Activated CD4-positive, alpha-beta T cell treated with anti-CD3 and anti-CD28 coated beads, Interleukin-2, amount 10 ng/mL, durations not matched to agents 7 days and 5 days (primary cell): Measurements from ENCODE around the gene HLA-DQB2. TPM values are rescaled to one million over a fixed set of nuclear protein-coding genes. Genes with fewer than 3 reads are reported as not detected.

Experiments used
- CTCF ChIA-PET: fragments of 350-600 bp; sonication (Branson Sonifier 250); formaldehyde crosslinking; loops from one replicate; lab custom pipeline; 2021; ENCODE audit warnings: antibody characterized with exemption; lab: Charles Lee
- POLR2A ChIA-PET: fragments of 350-600 bp; sonication (Branson Sonifier 250); formaldehyde crosslinking; loops from one replicate; lab custom pipeline; 2021; ENCODE audit warnings: antibody characterized with exemption; lab: Charles Lee
- DNase-seq: peaks from one replicate; pipeline ENCODE4 v3.0.0-alpha.2; 2020
- H3K27ac Mint-ChIP-seq: one replicate; pipeline ENCODE4 v1.8.0; 2021; ENCODE audit warnings: mild to moderate bottlenecking, moderate library complexity, mixed read lengths
- H3K27me3 Mint-ChIP-seq: one replicate; pipeline ENCODE4 v1.8.0; 2021; ENCODE audit warnings: mixed read lengths
- H3K36me3 Mint-ChIP-seq: one replicate; pipeline ENCODE4 v1.8.0; 2021; ENCODE audit warnings: low read depth, mixed read lengths
- H3K4me1 Mint-ChIP-seq: one replicate; pipeline ENCODE4 v1.8.0; 2021; ENCODE audit warnings: mixed read lengths
- H3K4me3 Mint-ChIP-seq: one replicate; pipeline ENCODE4 v1.8.0; 2021; ENCODE audit warnings: mild to moderate bottlenecking, moderate library complexity, mixed read lengths
- H3K9me3 Mint-ChIP-seq: one replicate; pipeline ENCODE4 v1.8.0; 2021; ENCODE audit warnings: mixed read lengths
- microRNA-seq: library from miRNA; unstranded; fragments of <30 nt; microRNA quantifications from one replicate; pipeline ENCODE4 v1.2.0, GENCODE V29; 2021; ENCODE audit warnings: borderline microRNAs expressed, borderline replicate concordance
- total RNA-seq, 2 experiments: library from RNA; stranded (reverse); gene quantifications; one replicate each; pipeline ENCODE4 v1.2.3, GENCODE V29; 2021

Gene HLA-DQB2
- total RNA-seq, 2 experiments from 2014 or later, result 1.3 to 1.8 TPM

DNA sequence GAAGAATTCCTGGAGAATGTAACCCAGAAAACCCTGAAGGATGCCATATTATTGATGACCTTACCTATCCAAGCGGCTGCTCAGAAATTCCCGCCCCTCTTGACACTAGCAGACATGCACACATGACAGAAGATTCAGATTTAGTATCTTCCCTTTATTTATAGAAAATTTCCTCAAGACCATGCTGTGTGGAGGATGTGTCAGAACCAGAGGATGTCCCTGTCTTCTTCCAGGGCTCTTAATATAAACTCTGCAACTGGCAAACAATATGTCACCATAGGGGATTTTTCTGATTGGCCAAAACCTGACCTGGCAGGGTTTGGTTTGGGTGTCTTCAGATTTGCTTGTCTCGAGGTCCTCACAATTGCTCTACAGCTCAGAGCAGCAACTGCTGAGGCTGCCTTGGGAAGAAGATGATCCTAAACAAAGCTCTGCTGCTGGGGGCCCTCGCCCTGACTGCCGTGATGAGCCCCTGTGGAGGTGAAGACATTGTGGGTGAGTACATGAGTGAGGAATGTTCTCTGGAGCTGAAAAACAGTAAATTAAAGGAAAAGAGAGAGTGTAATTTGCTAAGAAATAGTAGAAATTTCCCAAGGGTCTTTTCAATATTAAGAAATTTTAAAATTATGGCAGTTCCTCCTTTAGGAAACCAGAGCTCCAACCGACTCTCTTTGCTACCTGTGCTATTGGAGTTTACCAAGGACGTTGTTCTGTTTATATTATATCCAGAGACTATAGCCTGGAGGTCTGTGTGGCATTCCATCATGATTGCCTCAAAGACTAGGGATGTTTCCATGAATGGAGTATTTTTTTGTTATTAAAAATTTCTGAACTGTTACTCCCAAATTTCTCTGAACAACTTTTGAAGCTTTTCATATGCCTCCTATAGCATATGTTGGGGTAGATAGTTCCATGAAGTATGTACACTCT lies 22.0 kb downstream of the HLA-DQB2 start, which contains the start of gene HLA-DQA2:
Gene HLA-DQA2, plus strand, starts transcription at position 361 of the 930 bp plus-strand sequence. Its CDS starts 53 bp downstream, at position 414.
- H3K4me3 Mint-ChIP-seq, result no peak within 1 kb of the TSS
- CTCF ChIA-PET, result interaction anchor here (0.9 kb wide), 2 partner anchors 41 to 85 kb away, joined by 3 read pairs; no protein-coding TSS in a partner anchor
- peaks cover 30% of the 10 kb centered on the region for H3K27me3 Mint-ChIP-seq
- H3K27ac Mint-ChIP-seq, result no peak within 1 kb of the TSS
- H3K4me1 Mint-ChIP-seq, result peaks cover 3% of the 10 kb centered on the region
- H3K36me3 Mint-ChIP-seq, result no peaks in the 10 kb centered on the region
- no peaks in the 10 kb centered on the region for H3K9me3 Mint-ChIP-seq
- POLR2A ChIA-PET, result no interaction called here
- no peak for DNase-seq

DNA sequence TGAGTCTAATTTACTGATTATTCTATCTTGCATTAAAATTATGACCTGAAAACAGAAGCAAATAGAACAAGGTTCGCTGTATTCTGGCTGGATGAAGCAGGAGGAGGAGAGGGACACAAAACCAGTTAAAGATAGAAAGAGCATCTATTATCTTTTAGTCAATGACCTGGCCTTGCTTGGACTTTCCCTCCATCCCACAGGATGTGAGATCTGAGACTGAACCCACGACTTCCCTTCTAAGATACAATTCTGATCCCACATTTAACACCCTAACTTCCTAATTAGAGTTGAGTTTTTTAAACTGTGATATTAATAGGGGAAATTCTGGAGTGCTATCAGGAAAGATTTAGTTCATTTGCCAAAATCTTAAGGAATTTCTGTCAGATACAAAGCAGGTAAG lies 25.2 kb downstream of the HLA-DQB2 start:
- H3K27me3 Mint-ChIP-seq, result peaks cover 35% of the 10 kb centered on the region
- ChIA-PET POLR2A (no interaction called here), CTCF (interaction anchor here (1.8 kb wide), 1 partner anchor 12 kb away, joined by 3 read pairs; no protein-coding TSS in a partner anchor)
- no peaks in the 10 kb centered on the region for H3K9me3 Mint-ChIP-seq
- no peak for DNase-seq
- no peak overlapping the region for H3K4me3 Mint-ChIP-seq
- no peaks in the 10 kb centered on the region for H3K36me3 Mint-ChIP-seq
- H3K4me1 Mint-ChIP-seq, result no peaks in the 10 kb centered on the region
- H3K27ac Mint-ChIP-seq, result no peak overlapping the region

DNA sequence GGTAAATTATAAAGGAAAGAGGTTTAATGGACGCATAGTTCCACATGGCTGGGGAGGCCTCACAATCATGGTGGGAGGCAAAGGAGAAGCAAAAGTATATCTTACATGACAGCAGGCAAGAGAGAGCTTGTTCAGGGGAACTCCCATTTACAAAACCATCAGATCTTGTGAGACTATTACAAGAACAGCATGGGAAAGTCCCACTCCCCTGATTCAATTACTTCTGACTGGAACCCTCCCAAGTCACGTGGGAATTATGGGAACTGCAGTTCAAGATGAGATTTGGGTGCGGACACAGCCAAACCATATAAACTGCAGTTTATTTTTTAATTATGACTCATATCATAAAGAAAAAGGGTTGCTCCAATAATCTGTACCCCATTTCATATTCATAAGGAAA lies 44.5 kb downstream of the HLA-DQB2 start:
- H3K27ac Mint-ChIP-seq, result no peak overlapping the region
- CTCF ChIA-PET, result no interaction called here
- H3K4me1 Mint-ChIP-seq, result no peaks in the 10 kb centered on the region
- no peaks in the 10 kb centered on the region for H3K9me3 Mint-ChIP-seq
- no peak overlapping the region for H3K4me3 Mint-ChIP-seq
- H3K27me3 Mint-ChIP-seq, result peaks cover 38% of the 10 kb centered on the region
- DNase-seq, result no peak
- POLR2A ChIA-PET, result no interaction called here
- no peaks in the 10 kb centered on the region for H3K36me3 Mint-ChIP-seq

DNA sequence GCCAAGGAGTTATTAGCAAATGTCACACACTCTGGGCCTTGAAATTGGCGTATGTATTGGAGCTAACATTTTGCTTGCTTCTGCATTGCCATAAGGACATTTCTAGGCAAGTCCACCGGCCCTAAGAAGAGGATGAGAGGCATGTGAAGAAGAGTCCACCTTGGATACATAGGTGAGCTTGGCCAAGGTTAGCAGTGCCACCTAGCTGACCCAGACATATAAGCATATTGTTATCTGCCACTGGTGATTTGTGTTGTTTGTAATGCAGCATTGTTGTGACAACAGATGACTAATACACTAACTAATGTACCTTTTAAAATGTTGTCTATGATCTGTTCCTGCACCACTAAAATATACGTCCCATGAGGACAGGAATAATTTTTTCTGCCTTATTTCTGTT lies 46.9 kb downstream of the HLA-DQB2 start:
- H3K4me3 Mint-ChIP-seq, result no peak overlapping the region
- peaks cover 32% of the 10 kb centered on the region for H3K27me3 Mint-ChIP-seq
- ChIA-PET CTCF (no interaction called here), POLR2A (no interaction called here)
- no peak for DNase-seq
- H3K27ac Mint-ChIP-seq, result no peak overlapping the region
- H3K9me3 Mint-ChIP-seq, result no peaks in the 10 kb centered on the region
- no peaks in the 10 kb centered on the region for H3K4me1 Mint-ChIP-seq
- no peaks in the 10 kb centered on the region for H3K36me3 Mint-ChIP-seq

DNA sequence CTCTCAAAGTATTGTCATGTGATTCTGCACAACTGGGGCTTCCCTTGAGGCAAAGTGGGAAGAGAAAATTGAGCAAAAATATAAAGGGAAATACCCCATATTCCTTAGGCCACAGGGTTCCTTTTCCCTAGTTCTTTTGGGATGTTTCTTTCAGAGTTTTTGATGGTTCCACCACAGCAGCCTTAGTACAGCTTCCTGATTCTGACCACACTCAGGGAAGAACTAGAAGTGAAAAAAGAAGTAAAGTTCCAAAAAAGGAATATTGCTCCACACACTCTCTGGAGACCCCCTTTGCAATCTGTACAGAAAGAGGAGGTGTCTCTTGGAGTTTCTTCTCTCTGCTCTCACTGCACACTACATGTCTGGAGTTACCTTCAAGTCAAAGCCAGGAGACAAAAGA lies 50.1 kb downstream of the HLA-DQB2 start:
- Mint-ChIP-seq H3K36me3 (no peaks in the 10 kb centered on the region), H3K4me3 (no peak overlapping the region), H3K9me3 (no peaks in the 10 kb centered on the region), H3K27me3 (peaks cover 17% of the 10 kb centered on the region), H3K27ac (no peak overlapping the region), H3K4me1 (no peaks in the 10 kb centered on the region)
- ChIA-PET CTCF (no interaction called here), POLR2A (no interaction called here)
- no peak for DNase-seq

DNA sequence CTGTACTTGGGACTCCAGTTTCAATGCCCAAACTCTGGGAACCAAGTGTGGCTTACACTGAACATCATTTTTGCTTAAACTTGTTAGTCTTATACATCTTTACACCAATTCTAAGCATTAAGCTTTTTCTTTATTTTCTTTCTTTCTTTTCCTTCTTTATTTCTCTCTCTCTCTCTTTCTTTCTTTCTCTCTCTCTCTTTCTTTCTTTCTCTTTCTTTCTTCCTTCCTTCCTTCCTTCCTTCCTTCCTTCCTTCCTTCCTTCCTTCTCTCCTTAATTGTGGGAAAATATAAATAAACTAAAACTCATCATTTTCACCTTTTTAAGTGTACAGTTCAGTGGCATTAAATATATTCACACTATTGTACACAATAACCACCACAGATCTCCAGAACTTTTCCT lies 53.7 kb downstream of the HLA-DQB2 start:
- Mint-ChIP-seq H3K36me3 (no peaks in the 10 kb centered on the region), H3K9me3 (no peaks in the 10 kb centered on the region), H3K4me3 (no peak overlapping the region), H3K27me3 (peaks cover 20% of the 10 kb centered on the region), H3K27ac (no peak overlapping the region), H3K4me1 (no peaks in the 10 kb centered on the region)
- POLR2A ChIA-PET, result no interaction called here
- no peak for DNase-seq
- CTCF ChIA-PET, result no interaction called here

Small RNAs within 50 kb of the gene (microRNA-seq; reads per million reads assigned to microRNA genes)
- not detected for gene MIR3135B

Other genes with a start within 250 kb of the HLA-DQB2 start
- 10 to 100 TPM; 27.9 to 29.2 TPM for gene HLA-DRB5, start 233.2 kb downstream of the HLA-DQB2 start, total RNA-seq
- 10 to 100 TPM; 51.4 to 55.9 TPM for gene HLA-DRB1, start 173.7 kb downstream of the HLA-DQB2 start, total RNA-seq
- 1 to 10 TPM; 4.7 to 5.2 TPM for gene HLA-DQA1, start 126.1 kb downstream of the HLA-DQB2 start, total RNA-seq
- gene HLA-DQB1, start 96.9 kb downstream of the HLA-DQB2 start, total RNA-seq, result 10 to 100 TPM; 24.1 to 26.0 TPM
- under 1 TPM; 0.27 to 0.62 TPM for gene HLA-DQA2, start 22.1 kb downstream of the HLA-DQB2 start, total RNA-seq
- gene HLA-DOB, start 53.5 kb upstream of the HLA-DQB2 start, total RNA-seq, result 1 to 10 TPM; 2.4 to 2.9 TPM
- 100 to 1,000 TPM; 332 to 337 TPM for gene TAP2, start 75.2 kb upstream of the HLA-DQB2 start, total RNA-seq
- gene PSMB8, start 80.5 kb upstream of the HLA-DQB2 start, total RNA-seq, result 100 to 1,000 TPM; 307 to 379 TPM
- gene TAP1, start 90.2 kb upstream of the HLA-DQB2 start, total RNA-seq, result 100 to 1,000 TPM; 396 to 441 TPM
- 100 to 1,000 TPM; 329 to 391 TPM for gene PSMB9, start 90.7 kb upstream of the HLA-DQB2 start, total RNA-seq
- gene HLA-DMB, start 177.5 kb upstream of the HLA-DQB2 start, total RNA-seq, result 1 to 10 TPM; 8.1 to 8.5 TPM
- gene HLA-DMA, start 189.6 kb upstream of the HLA-DQB2 start, total RNA-seq, result 10 to 100 TPM; 24.0 to 26.8 TPM
- 100 to 1,000 TPM; 334 to 383 TPM for gene BRD2, start 205.1 kb upstream of the HLA-DQB2 start, total RNA-seq
- 1 to 10 TPM; 1.5 to 1.6 TPM for gene HLA-DOA, start 246.1 kb upstream of the HLA-DQB2 start, total RNA-seq